ENCODE data around the gene ANKRD40.
"Not testable (repeated sequence)": the region's sequence is repeated elsewhere in the genome, so short reads cannot be mapped to it uniquely, and the experiment has no call there.

Gene ANKRD40

GRCh38 chr17:50728112-50728429 lies 20.4 kb upstream of the ANKRD40 start:
- no peak for TF ChIP-seq Cebpa-rat (IDR thresholded peaks at IDR 0.05)
- peaks cover 100% of the 10 kb centered on the region for H4K20me1 ChIP-seq

DNA sequence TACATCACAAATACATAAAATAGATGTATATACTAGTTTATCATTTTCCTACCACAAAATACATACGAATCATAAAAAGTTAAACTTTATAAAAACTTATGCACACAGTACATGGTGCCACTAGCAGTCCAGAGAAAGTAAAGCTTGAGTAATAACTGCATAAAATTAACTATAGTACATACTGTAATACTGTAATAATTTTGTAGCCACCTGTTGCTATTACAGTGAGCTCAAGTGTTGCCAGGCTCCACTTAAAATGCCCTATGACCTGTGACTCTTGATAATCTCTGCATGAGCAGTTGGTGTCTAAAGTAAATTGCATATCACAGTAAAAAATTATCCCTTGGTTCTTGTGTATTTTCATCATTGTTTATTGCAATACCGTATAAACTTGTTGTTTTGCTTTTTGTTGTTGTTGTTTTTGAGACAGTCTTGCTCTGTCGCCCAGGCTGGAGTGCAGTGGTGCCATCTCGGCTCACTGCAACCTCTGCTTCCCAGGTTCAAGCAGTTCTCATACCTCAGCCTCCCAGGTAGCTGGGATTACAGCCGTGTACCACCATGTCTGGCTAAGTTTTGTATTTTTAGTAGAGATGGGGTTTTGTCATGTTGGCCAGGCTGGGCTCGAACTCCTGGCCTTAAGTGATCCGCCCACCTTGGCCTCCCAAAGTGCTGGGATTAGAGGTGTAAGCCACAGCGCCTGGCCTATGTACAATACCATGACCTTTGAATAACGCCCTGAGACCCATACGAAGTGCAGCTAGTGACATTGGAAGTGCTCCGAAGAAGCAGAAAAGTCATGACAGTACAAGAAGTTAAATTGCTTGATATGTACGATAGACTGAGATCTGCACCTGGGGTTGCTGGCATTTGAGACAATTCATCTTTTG lies 18.3 kb upstream of the ANKRD40 start:
- peaks cover 100% of the 10 kb centered on the region for H4K20me1 ChIP-seq
- H3K36me3 ChIP-seq = peaks cover 63% of the 10 kb centered on the region

More at GRCh38 chr17:50728112-50728429, 20.4 kb upstream of the ANKRD40 start:
- Histone ChIP-seq H3K36me3 (peaks cover 73% of the 10 kb centered on the region), H3K9me3 (no peaks in the 10 kb centered on the region), H3K27ac (no peak overlapping the region), H3K4me1 (peaks cover 44% of the 10 kb centered on the region), H3K4me2 (no peak overlapping the region), H3K4me3 (no peak overlapping the region), H3K9ac (no peak overlapping the region), H3K27me3 (no peaks in the 10 kb centered on the region)

DNA sequence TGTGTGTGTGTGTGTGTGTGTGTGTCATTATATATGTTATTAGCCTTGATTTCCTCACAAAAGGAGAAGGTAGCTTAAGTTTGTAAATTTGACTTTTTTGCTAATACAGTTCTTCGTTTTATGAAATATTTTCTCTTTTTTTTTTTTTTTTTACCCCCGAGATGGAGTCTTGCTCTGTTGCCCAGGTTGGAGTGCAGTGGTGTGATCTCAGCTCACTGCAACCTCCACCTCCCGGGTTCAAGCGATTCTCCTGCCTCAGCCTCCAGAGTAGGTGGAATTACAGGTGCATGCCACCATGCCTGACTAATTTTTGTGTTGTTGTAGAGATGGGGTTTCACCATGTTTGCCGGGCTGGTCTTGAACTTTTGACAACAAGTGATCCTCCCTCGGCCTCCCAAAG lies 16.9 kb upstream of the ANKRD40 start:
- not testable (repeated sequence) for H3K9ac ChIP-seq, H3K27ac ChIP-seq, H3K4me3 ChIP-seq, H3K27me3 ChIP-seq, H3K4me2 ChIP-seq, H3K9me3 ChIP-seq
- Histone ChIP-seq H3K4me1 (peaks cover 37% of the 10 kb centered on the region), H3K36me3 (peaks cover 54% of the 10 kb centered on the region), H4K20me1 (peaks cover 100% of the 10 kb centered on the region)

More for the DNA sequence above, 18.3 kb upstream of the ANKRD40 start:
- Histone ChIP-seq H3K4me1 (peaks cover 49% of the 10 kb centered on the region), H3K4me3 (no peak overlapping the region), H3K4me2 (no peak overlapping the region), H3K27ac (no peak overlapping the region), H3K27me3 (no peaks in the 10 kb centered on the region), H3K9me3 (no peaks in the 10 kb centered on the region), H3K9ac (no peak overlapping the region)
- no peak for TF ChIP-seq Cebpa-rat (IDR thresholded peaks at IDR 0.05)

DNA sequence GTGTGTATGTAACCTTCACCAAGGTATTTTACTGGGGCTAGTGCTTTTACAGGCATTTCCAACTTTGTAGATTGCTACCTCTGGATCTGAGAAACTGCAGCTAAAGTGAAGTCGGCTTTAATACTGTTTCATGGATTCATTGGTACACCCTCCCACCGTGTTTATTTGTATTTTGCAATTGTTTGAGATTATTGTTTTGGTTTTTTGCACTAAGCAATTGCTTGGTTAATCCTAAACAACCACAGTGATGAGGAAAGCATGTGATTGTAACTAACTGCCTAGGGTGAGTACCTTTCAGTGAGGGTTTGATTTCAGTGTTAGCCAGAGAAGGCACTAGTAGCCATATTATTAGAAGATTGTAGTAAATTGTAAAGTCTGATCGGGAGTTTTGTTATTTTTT lies 15.0 kb upstream of the ANKRD40 start:
- no peak for TF ChIP-seq Cebpa-rat (IDR thresholded peaks at IDR 0.05)
- H3K9ac ChIP-seq = no peak overlapping the region
- H3K27me3 ChIP-seq = no peaks in the 10 kb centered on the region
- H3K27ac ChIP-seq = no peak overlapping the region
- peaks cover 82% of the 10 kb centered on the region for H4K20me1 ChIP-seq
- no peaks in the 10 kb centered on the region for H3K9me3 ChIP-seq
- H3K4me2 ChIP-seq = peak overlapping the region; percentile 74
- H3K4me3 ChIP-seq = no peak overlapping the region
- H3K4me1 ChIP-seq = peaks cover 37% of the 10 kb centered on the region
- H3K36me3 ChIP-seq = peaks cover 46% of the 10 kb centered on the region

GRCh38 chr17:50721194-50722010 lies 13.7 kb upstream of the ANKRD40 start:
- Histone ChIP-seq H3K27me3 (no peaks in the 10 kb centered on the region), H3K4me1 (peaks cover 37% of the 10 kb centered on the region), H3K4me2 (peak overlapping the region; percentile 74), H3K4me3 (peak overlapping the region; percentile 95), H3K36me3 (peaks cover 35% of the 10 kb centered on the region), H3K9ac (peak overlapping the region; percentile 98), H3K27ac (peak overlapping the region; percentile 99), H3K9me3 (no peaks in the 10 kb centered on the region), H4K20me1 (peaks cover 69% of the 10 kb centered on the region)
- TF ChIP-seq Cebpa-rat (IDR thresholded peaks at IDR 0.05) = no peak

GRCh38 chr17:50719924-50720794 lies 12.4 kb upstream of the ANKRD40 start:
- Histone ChIP-seq H3K27me3 (no peaks in the 10 kb centered on the region), H3K4me2 (peak overlapping the region; percentile 74), H3K36me3 (peaks cover 25% of the 10 kb centered on the region), H3K4me1 (peaks cover 31% of the 10 kb centered on the region), H3K9me3 (no peaks in the 10 kb centered on the region), H3K9ac (peak overlapping the region; percentile 98), H4K20me1 (peaks cover 57% of the 10 kb centered on the region), H3K4me3 (peak overlapping the region; percentile 95), H3K27ac (peak overlapping the region; percentile 99)
- TF ChIP-seq Cebpa-rat (IDR thresholded peaks at IDR 0.05) = no peak

DNA sequence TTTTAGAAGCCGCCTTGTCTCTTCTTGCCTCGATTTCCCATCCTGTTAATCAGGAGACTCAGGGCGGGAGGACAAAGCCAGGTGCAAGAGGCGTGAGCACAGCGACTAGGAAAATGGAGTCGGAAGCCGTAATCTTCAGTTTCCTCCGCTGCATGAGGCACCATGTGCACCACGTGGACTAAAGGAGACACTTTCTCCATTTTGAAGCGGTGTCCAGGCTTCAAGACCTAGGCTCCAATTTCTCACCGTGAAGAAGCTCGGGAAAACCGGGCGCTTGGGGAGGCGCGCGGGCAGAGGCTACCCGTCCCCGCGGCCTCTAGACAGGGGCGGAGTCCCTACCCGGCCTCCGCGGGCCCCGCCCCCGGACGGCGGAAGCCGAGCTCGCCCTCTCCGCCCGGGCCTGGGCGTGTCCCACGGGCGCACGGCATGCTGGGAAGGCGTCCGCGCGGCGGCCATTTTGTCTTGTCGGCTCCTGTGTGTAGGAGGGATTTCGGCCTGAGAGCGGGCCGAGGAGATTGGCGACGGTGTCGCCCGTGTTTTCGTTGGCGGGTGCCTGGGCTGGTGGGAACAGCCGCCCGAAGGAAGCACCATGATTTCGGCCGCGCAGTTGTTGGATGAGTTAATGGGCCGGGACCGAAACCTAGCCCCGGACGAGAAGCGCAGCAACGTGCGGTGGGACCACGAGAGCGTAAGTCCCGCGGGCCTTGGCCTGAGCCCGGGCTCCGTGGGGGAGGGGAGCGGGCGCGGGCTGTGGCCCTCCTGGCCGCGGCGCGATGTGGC lies 11.6 kb upstream of the ANKRD40 start, which contains the start of gene LUC7L3:
TSS of gene LUC7L3 (plus strand) at position 460 of the 780 bp plus-strand sequence. CDS start at position 590, 130 bp downstream.
- H3K4me2 ChIP-seq = peak within 1 kb of the TSS; percentile 74
- no peaks in the 10 kb centered on the region for H3K9me3 ChIP-seq
- peak within 1 kb of the TSS; percentile 98 for H3K9ac ChIP-seq
- peaks cover 31% of the 10 kb centered on the region for H3K4me1 ChIP-seq
- H3K27me3 ChIP-seq = no peaks in the 10 kb centered on the region
- H3K27ac ChIP-seq = peak within 1 kb of the TSS; percentile 99
- H3K36me3 ChIP-seq = peaks cover 18% of the 10 kb centered on the region
- H3K4me3 ChIP-seq = peak within 1 kb of the TSS; percentile 95
- H4K20me1 ChIP-seq = peaks cover 48% of the 10 kb centered on the region
- no peak for TF ChIP-seq Cebpa-rat (IDR thresholded peaks at IDR 0.05)

GRCh38 chr17:50715471-50715870 lies 7.8 kb upstream of the ANKRD40 start:
- H3K9me3 ChIP-seq = no peaks in the 10 kb centered on the region
- no peak overlapping the region for H3K4me2 ChIP-seq
- no peaks in the 10 kb centered on the region for H3K36me3 ChIP-seq
- no peak overlapping the region for H3K4me3 ChIP-seq
- peaks cover 10% of the 10 kb centered on the region for H4K20me1 ChIP-seq
- peaks cover 16% of the 10 kb centered on the region for H3K4me1 ChIP-seq
- no peak for TF ChIP-seq Cebpa-rat (IDR thresholded peaks at IDR 0.05)
- H3K27me3 ChIP-seq = no peaks in the 10 kb centered on the region
- H3K27ac ChIP-seq = no peak overlapping the region
- no peak overlapping the region for H3K9ac ChIP-seq

- Histone ChIP-seq H3K9ac (no peak overlapping the region), H4K20me1 (no peaks in the 10 kb centered on the region), H3K4me2 (no peak overlapping the region), H3K9me3 (no peaks in the 10 kb centered on the region), H3K36me3 (no peaks in the 10 kb centered on the region), H3K27ac (no peak overlapping the region), H3K4me1 (peaks cover 33% of the 10 kb centered on the region), H3K4me3 (no peak overlapping the region), H3K27me3 (no peaks in the 10 kb centered on the region)
- TF ChIP-seq Cebpa-rat (IDR thresholded peaks at IDR 0.05) = no peak
These were observed 4.9 kb upstream of the ANKRD40 start for GRCh38 chr17:50712641-50713040.
